ENCODE data around the gene ULK1. TPM values are rescaled to one million over a fixed set of nuclear protein-coding genes. Genes with fewer than 3 reads are reported as not detected.

ULK1 gene
- total RNA-seq, 2 donors from 2014 or later: 20.3 to 31.9 TPM

GRCh38 chr12:131857908-131858850 lies 36.2 kb upstream of the ULK1 start:
- Histone ChIP-seq H3K9ac (ENCODE audit: low read depth in 2 of 2, low read length in 2 of 2) (no peak overlapping the region), H3K4me1 (no peaks in the 10 kb centered on the region), H3K27me3 (peaks cover 5% of the 10 kb centered on the region), H3K9me3 (no peaks in the 10 kb centered on the region), H3K4me3 (no peak overlapping the region), H3K36me3 (no peaks in the 10 kb centered on the region), H3K27ac (no peak overlapping the region)
- DNase-seq: no peak
- TF ChIP-seq CTCF (IDR thresholded peaks at IDR 0.05): no peak
- intact Hi-C loops (cut with DNase I): loop anchor here (10.0 kb wide), 1 partner anchor 87 kb away; the partner anchor contains the start of gene EP400

- Histone ChIP-seq H3K9me3 (no peaks in the 10 kb centered on the region), H3K36me3 (no peaks in the 10 kb centered on the region), H3K4me3 (peak overlapping the region; percentile 19), H3K27ac (no peak overlapping the region), H3K4me1 (no peaks in the 10 kb centered on the region), H3K9ac (ENCODE audit: low read depth in 2 of 2, low read length in 2 of 2) (no peak overlapping the region), H3K27me3 (peaks cover under 1% of the 10 kb centered on the region)
- DNase-seq: peak; percentile 26
- intact Hi-C loops (cut with DNase I): no loop called here
- TF ChIP-seq CTCF (IDR thresholded peaks at IDR 0.05): no peak
Observed at GRCh38 chr12:131860472-131861260, 33.8 kb upstream of the ULK1 start.

GRCh38 chr12:131861261-131862083 lies 33.0 kb upstream of the ULK1 start:
- Histone ChIP-seq H3K36me3 (no peaks in the 10 kb centered on the region), H3K9me3 (no peaks in the 10 kb centered on the region), H3K4me3 (no peak overlapping the region), H3K9ac (ENCODE audit: low read depth in 2 of 2, low read length in 2 of 2) (no peak overlapping the region), H3K4me1 (no peaks in the 10 kb centered on the region), H3K27me3 (no peaks in the 10 kb centered on the region), H3K27ac (no peak overlapping the region)
- intact Hi-C loops (cut with DNase I): no loop called here
- TF ChIP-seq CTCF (IDR thresholded peaks at IDR 0.05): no peak
- no peak for DNase-seq

GRCh38 chr12:131862084-131862441 lies 32.4 kb upstream of the ULK1 start:
- Histone ChIP-seq H3K4me1 (no peaks in the 10 kb centered on the region), H3K9ac (ENCODE audit: low read depth in 2 of 2, low read length in 2 of 2) (no peak overlapping the region), H3K9me3 (no peaks in the 10 kb centered on the region), H3K27ac (no peak overlapping the region), H3K4me3 (no peak overlapping the region), H3K27me3 (no peaks in the 10 kb centered on the region), H3K36me3 (no peaks in the 10 kb centered on the region)
- TF ChIP-seq CTCF (IDR thresholded peaks at IDR 0.05): no peak
- DNase-seq: no peak
- intact Hi-C loops (cut with DNase I): no loop called here

- Histone ChIP-seq H3K4me1 (no peaks in the 10 kb centered on the region), H3K9ac (ENCODE audit: low read depth in 2 of 2, low read length in 2 of 2) (no peak overlapping the region), H3K27me3 (no peaks in the 10 kb centered on the region), H3K9me3 (no peaks in the 10 kb centered on the region), H3K27ac (no peak overlapping the region), H3K36me3 (no peaks in the 10 kb centered on the region), H3K4me3 (no peak overlapping the region)
- no peak for TF ChIP-seq CTCF (IDR thresholded peaks at IDR 0.05)
- no peak for DNase-seq
- intact Hi-C loops (cut with DNase I): no loop called here
Observed at GRCh38 chr12:131862600-131862993, 31.8 kb upstream of the ULK1 start.
